ENCODE measurements around the gene SSR1.

DNA sequence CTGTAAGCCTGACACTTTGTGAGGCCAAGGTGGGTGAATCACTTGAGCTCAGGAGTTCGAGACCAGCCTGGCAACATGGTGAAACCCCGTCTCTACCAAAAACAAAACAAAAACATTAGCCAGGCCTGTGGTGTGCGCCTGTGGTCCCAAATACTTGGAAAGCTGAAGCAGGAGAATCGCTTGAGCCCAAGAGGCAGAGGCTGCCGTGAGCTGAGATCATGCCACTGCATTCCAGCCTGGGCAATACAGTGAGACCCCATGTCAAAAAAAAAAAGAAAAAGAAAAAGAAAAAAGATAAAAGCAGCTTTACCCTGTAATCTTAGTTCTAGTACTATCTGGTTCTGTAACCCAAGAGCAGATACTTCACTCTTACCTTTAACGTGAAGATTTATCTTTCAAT lies 27.6 kb downstream of the SSR1 start:
- TF ChIP-seq CTCF (IDR thresholded peaks at IDR 0.05) (no peak), ZFX (IDR thresholded peaks at IDR 0.05; ENCODE audit: borderline replicate concordance) (no peak)

All from 22Rv1 (cell line).